Activated CD4-positive, alpha-beta memory T cell treated with anti-CD3 and anti-CD28 coated beads, Interleukin-2, amount 10 ng/mL, durations not matched to agents 7 days and 5 days (primary cell): ENCODE data around the gene FBXO8. TPM values are rescaled to one million over a fixed set of nuclear protein-coding genes. Genes with fewer than 3 reads are reported as not detected.

Experiments
- CTCF ChIA-PET: fragments of 350-600 bp; sonication (Branson Sonifier 250); formaldehyde crosslinking; loops from one replicate; lab custom pipeline; 2021; ENCODE audit warnings: antibody characterized with exemption, inconsistent platforms; lab: Charles Lee
- POLR2A ChIA-PET: fragments of 350-600 bp; sonication (Branson Sonifier 250); formaldehyde crosslinking; loops from one replicate; lab custom pipeline; 2021; ENCODE audit warnings: antibody characterized with exemption; lab: Charles Lee
- DNase-seq: peaks from one replicate; pipeline ENCODE4 v3.0.0-alpha.2; 2020
- H3K27ac Mint-ChIP-seq: one replicate; pipeline ENCODE4 v1.8.0; 2021; ENCODE audit warnings: mild to moderate bottlenecking, mixed read lengths
- H3K27me3 Mint-ChIP-seq: one replicate; pipeline ENCODE4 v1.8.0; 2021; ENCODE audit warnings: mixed read lengths
- H3K36me3 Mint-ChIP-seq: one replicate; pipeline ENCODE4 v1.8.0; 2021; ENCODE audit warnings: low read depth, mixed read lengths
- H3K4me1 Mint-ChIP-seq: one replicate; pipeline ENCODE4 v1.8.0; 2021; ENCODE audit warnings: mixed read lengths
- H3K4me3 Mint-ChIP-seq: one replicate; pipeline ENCODE4 v1.8.0; 2021; ENCODE audit warnings: mild to moderate bottlenecking, mixed read lengths
- H3K9me3 Mint-ChIP-seq: one replicate; pipeline ENCODE4 v1.8.0; 2021; ENCODE audit warnings: mixed read lengths
- total RNA-seq, 2 experiments: library from RNA; stranded (reverse); gene quantifications; one replicate each; pipeline ENCODE4 v1.2.3, GENCODE V29; 2021

Gene FBXO8
- total RNA-seq, 2 experiments from 2014 or later = 25.7 to 30.5 TPM

- no peaks in the 10 kb centered on the region for H3K9me3 Mint-ChIP-seq
- no peak for DNase-seq
- no peak overlapping the region for H3K4me3 Mint-ChIP-seq
Measured at GRCh38 chr4:174210952-174211490, 72.4 kb downstream of the FBXO8 start.

DNA sequence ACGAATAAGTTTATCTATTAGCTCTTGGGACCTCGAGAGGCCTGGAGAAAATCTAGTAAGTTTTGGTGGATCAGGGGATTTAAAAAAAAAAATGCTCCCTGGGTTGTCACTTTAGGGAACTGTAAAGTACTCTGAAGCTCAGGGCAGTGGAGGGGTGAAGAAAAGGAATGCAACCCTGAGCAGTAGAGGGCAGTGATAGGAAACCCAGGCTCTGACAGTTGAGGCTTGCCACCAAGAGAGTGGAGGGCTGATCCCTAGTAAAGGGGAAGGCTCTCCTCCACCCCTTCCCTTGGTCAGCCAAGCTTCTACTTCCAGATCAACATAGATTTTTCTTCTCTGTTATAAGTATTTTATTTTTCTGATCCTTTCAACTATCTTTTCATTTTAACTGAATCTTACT is 73.1 kb downstream of the FBXO8 start:
- ChIA-PET CTCF (interaction anchor here (1.9 kb wide), 1 partner anchor 12 kb away, joined by 4 read pairs; no protein-coding TSS in a partner anchor), POLR2A (no interaction called here)
- H3K27ac Mint-ChIP-seq = no peak overlapping the region
- H3K36me3 Mint-ChIP-seq = peaks cover 4% of the 10 kb centered on the region
- no peak for DNase-seq
- H3K4me3 Mint-ChIP-seq = no peak overlapping the region
- peaks cover 26% of the 10 kb centered on the region for H3K4me1 Mint-ChIP-seq
- peaks cover 72% of the 10 kb centered on the region for H3K27me3 Mint-ChIP-seq
- no peaks in the 10 kb centered on the region for H3K9me3 Mint-ChIP-seq

More at GRCh38 chr4:174210952-174211490, 72.4 kb downstream of the FBXO8 start:
- Mint-ChIP-seq H3K36me3 (peaks cover 4% of the 10 kb centered on the region), H3K27ac (no peak overlapping the region), H3K4me1 (peaks cover 28% of the 10 kb centered on the region), H3K27me3 (peaks cover 75% of the 10 kb centered on the region)
- ChIA-PET CTCF (interaction anchor here (1.9 kb wide), 1 partner anchor 11 kb away, joined by 4 read pairs; no protein-coding TSS in a partner anchor), POLR2A (no interaction called here)

DNA sequence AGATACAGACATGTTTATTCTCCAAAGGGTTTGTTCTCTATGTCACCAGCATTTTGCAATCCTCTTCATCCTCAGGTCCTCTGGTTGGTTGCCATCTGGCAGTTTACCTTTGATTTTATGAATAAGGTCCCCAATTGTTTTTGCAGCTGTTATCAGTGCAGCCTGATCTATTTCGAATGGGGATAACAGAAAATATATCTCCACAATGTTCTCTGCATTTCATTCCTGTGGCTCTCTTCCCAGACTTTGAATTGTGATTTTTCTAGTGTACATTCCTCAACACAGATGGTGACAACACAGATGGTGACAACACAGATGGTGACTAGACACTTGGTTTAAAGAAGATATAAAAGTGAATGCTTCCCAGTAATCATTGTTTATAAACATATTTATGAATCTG is 74.1 kb downstream of the FBXO8 start:
- POLR2A ChIA-PET = no interaction called here
- Mint-ChIP-seq H3K27ac (no peak overlapping the region), H3K9me3 (no peaks in the 10 kb centered on the region), H3K4me3 (no peak overlapping the region), H3K27me3 (peaks cover 71% of the 10 kb centered on the region), H3K4me1 (peaks cover 21% of the 10 kb centered on the region), H3K36me3 (peaks cover 4% of the 10 kb centered on the region)
- CTCF ChIA-PET = no interaction called here
- DNase-seq = no peak

- H3K27ac Mint-ChIP-seq = no peak overlapping the region
- H3K36me3 Mint-ChIP-seq = no peaks in the 10 kb centered on the region
- peaks cover 11% of the 10 kb centered on the region for H3K4me1 Mint-ChIP-seq
- H3K4me3 Mint-ChIP-seq = no peak overlapping the region
- ChIA-PET CTCF (no interaction called here), POLR2A (no interaction called here)
- H3K27me3 Mint-ChIP-seq = peaks cover 56% of the 10 kb centered on the region
- H3K9me3 Mint-ChIP-seq = no peaks in the 10 kb centered on the region
- no peak for DNase-seq
Measured at GRCh38 chr4:174207367-174207766, 76.1 kb downstream of the FBXO8 start.

- POLR2A ChIA-PET = no interaction called here
- peaks cover 37% of the 10 kb centered on the region for H3K27me3 Mint-ChIP-seq
- H3K27ac Mint-ChIP-seq = no peak overlapping the region
Measured at GRCh38 chr4:174204164-174204831, 79.2 kb downstream of the FBXO8 start.

GRCh38 chr4:174201871-174202270 is 81.6 kb downstream of the FBXO8 start:
- Mint-ChIP-seq H3K9me3 (no peaks in the 10 kb centered on the region), H3K4me3 (no peak overlapping the region), H3K4me1 (no peaks in the 10 kb centered on the region), H3K36me3 (no peaks in the 10 kb centered on the region), H3K27me3 (peaks cover 30% of the 10 kb centered on the region), H3K27ac (no peak overlapping the region)
- POLR2A ChIA-PET = no interaction called here
- DNase-seq = no peak
- CTCF ChIA-PET = no interaction called here

More at GRCh38 chr4:174204164-174204831, 79.2 kb downstream of the FBXO8 start:
- no peak for DNase-seq
- Mint-ChIP-seq H3K4me3 (no peak overlapping the region), H3K36me3 (no peaks in the 10 kb centered on the region), H3K9me3 (no peaks in the 10 kb centered on the region), H3K4me1 (no peaks in the 10 kb centered on the region)
- CTCF ChIA-PET = no interaction called here

- ChIA-PET POLR2A (no interaction called here), CTCF (no interaction called here)
- Mint-ChIP-seq H3K4me3 (no peak overlapping the region), H3K27me3 (peaks cover 29% of the 10 kb centered on the region), H3K9me3 (no peaks in the 10 kb centered on the region), H3K36me3 (no peaks in the 10 kb centered on the region), H3K27ac (no peak overlapping the region), H3K4me1 (no peaks in the 10 kb centered on the region)
- no peak for DNase-seq
Measured at GRCh38 chr4:174199735-174200134, 83.7 kb downstream of the FBXO8 start.

DNA sequence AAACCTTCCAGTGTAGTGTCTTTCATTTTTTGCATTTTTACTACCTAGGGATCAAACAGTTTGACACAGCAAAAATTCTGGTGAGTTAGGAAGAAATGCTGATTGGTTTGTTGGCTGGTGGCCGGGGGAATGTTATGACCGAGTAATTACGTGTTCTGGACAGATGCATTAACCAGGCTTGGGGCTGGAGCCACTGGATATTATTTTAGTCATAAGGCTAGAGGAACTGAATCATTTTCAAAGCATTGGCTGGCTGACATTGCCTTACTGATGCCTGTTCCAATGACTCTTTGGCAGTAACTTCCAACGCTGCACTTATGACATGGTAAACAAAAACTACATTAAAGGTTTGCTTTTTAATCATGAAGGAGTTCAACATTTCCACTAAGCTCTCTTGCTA is 84.6 kb downstream of the FBXO8 start:
- no peak overlapping the region for H3K4me3 Mint-ChIP-seq
- ChIA-PET CTCF (no interaction called here), POLR2A (no interaction called here)
- H3K27ac Mint-ChIP-seq = no peak overlapping the region
- H3K36me3 Mint-ChIP-seq = no peaks in the 10 kb centered on the region
- H3K27me3 Mint-ChIP-seq = peaks cover 32% of the 10 kb centered on the region
- no peaks in the 10 kb centered on the region for H3K9me3 Mint-ChIP-seq
- no peak for DNase-seq
- H3K4me1 Mint-ChIP-seq = no peaks in the 10 kb centered on the region

DNA sequence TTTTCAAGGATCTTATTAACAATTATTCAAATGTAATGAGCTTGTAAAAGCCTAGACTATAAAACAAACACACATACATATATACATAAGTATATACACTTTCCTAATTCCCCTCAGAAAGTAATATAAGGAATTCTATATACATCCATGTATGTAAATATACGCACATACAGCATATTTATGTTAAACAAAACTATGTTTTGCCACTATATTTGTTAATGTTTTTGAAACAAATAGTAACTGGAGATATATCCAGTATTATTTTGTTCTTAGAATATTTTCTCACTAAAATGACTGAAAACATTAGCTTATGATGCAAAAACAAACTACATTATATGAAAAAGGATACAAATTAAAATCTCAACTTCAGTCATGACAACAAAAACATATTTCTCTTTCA is 85.1 kb downstream of the FBXO8 start:
- no peak for DNase-seq
- no peak overlapping the region for H3K4me3 Mint-ChIP-seq
- POLR2A ChIA-PET = no interaction called here
- CTCF ChIA-PET = no interaction called here
- no peaks in the 10 kb centered on the region for H3K36me3 Mint-ChIP-seq
- no peaks in the 10 kb centered on the region for H3K9me3 Mint-ChIP-seq
- H3K27me3 Mint-ChIP-seq = peaks cover 33% of the 10 kb centered on the region
- no peaks in the 10 kb centered on the region for H3K4me1 Mint-ChIP-seq
- no peak overlapping the region for H3K27ac Mint-ChIP-seq

DNA sequence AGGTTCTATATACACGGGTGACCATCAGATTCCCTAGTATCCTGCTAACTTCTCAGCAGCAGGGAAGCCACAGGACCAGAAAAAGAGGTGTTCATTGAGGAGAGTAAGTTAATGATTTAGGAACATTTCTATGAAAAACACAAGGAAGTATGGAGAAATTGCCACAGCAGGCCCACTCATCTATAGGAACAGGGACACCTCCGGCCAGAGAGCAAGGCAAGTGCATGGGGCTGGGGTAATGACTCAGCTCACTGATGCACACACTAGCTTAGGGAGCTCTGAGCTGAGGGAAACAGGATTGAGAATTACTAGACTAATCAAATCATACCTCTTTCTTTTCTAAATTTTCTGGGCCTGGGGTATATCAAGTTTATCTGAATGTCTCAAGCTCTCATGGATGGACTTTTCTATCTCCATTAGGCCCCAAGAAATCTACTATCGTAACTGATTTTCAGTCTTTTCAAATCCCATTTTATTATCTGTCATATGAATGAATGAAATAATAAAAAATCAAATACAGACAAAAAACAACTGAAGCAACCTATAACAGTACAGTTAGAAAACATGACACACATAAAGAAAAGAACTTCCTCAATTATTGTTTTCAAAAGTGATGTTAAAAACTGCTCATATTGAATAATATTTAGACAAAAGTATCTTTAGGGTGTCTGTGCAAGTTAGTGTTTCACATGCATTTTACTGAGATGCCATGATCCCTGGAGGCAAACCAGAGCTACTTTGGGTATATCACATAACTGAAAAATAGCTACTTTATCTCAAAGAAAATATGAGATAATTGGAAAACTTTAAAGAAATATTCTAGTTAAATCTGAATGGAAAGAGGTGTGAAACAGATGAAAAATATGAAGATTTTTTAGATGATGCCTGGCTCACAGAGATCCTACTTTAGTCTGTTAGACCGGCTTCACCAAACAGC is 89.8 kb downstream of the FBXO8 start:
- H3K4me1 Mint-ChIP-seq = no peaks in the 10 kb centered on the region
- ChIA-PET POLR2A (no interaction called here), CTCF (no interaction called here)
- peaks cover 27% of the 10 kb centered on the region for H3K27me3 Mint-ChIP-seq
- H3K36me3 Mint-ChIP-seq = no peaks in the 10 kb centered on the region
- DNase-seq = no peak
- H3K4me3 Mint-ChIP-seq = no peak overlapping the region
- no peak overlapping the region for H3K27ac Mint-ChIP-seq
- no peaks in the 10 kb centered on the region for H3K9me3 Mint-ChIP-seq

GRCh38 chr4:174192943-174193342 is 90.5 kb downstream of the FBXO8 start:
- Mint-ChIP-seq H3K9me3 (no peaks in the 10 kb centered on the region), H3K4me3 (no peak overlapping the region), H3K4me1 (no peaks in the 10 kb centered on the region), H3K27me3 (peaks cover 25% of the 10 kb centered on the region), H3K36me3 (no peaks in the 10 kb centered on the region), H3K27ac (no peak overlapping the region)
- CTCF ChIA-PET = no interaction called here
- DNase-seq = no peak
- POLR2A ChIA-PET = no interaction called here

DNA sequence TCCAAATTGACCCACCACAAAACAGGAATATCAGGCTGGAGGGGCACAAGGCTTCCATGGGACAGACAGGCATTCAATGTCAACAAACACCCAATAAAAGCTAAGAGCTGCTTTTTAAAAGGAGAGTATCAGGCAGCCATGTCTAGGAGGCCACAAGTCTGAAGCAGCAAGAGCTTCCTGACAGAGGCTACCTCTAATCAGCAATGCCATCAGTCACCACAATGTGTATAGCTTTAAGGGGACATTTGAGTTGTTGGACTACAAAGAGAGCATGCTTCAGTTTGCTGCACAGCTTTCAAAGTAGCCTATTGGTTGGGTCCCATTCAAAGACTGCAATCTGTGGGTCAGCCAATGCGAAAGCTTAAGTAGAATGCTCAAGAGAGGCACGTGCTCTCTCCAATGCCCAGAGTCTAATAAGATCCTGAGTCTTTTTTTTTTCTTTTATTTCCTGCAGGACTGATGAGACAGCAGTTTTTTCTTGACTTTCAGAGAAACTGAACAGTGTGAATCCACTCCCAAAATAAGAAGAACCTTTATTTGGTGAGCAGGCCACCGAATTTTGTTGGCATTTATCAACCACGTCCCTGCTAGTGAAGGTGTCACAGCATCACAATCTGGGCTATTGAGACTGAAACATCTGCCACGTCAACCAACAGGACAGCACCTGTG is 92.5 kb downstream of the FBXO8 start:
- Mint-ChIP-seq H3K4me1 (no peaks in the 10 kb centered on the region), H3K9me3 (no peaks in the 10 kb centered on the region), H3K4me3 (no peak overlapping the region), H3K27me3 (peaks cover 29% of the 10 kb centered on the region), H3K27ac (no peak overlapping the region), H3K36me3 (no peaks in the 10 kb centered on the region)
- ChIA-PET POLR2A (no interaction called here), CTCF (no interaction called here)
- no peak for DNase-seq
